GM23338 (cell line): ENCODE measurements around the gene TRMT2A. TPM values are rescaled to one million over a fixed set of nuclear protein-coding genes. Genes with fewer than 3 reads are reported as not detected.
A peak's percentile ranks its signal among the peaks of the same experiment; 100 is the strongest.

Experiments used
- ATAC-seq: fragments of 200-7000 bp; cut with Tn5 transposase; 3 replicates; pipeline ENCODE4 v1.9.1; 2020
- DNase-seq: peaks from one replicate; pipeline ENCODE4 v3.0.0-alpha.2; 2015; ENCODE audit warnings: low spot score
- H2AFZ ChIP-seq: fragments of 200-600 bp; sonication (generic); 2 replicates; pipeline ENCODE4 v1.8.0; 2016; ENCODE audit warnings: antibody characterized with exemption, mild to moderate bottlenecking, moderate library complexity
- H3F3A ChIP-seq: fragments of 200-600 bp; sonication (generic); replicated peaks from 2 replicates; pipeline ENCODE4 v1.8.0; 2017; ENCODE audit warnings: antibody characterized with exemption, mixed run types, low read depth
- H3K27ac ChIP-seq: fragments of 200-600 bp; sonication (generic); 2 replicates; pipeline ENCODE4 v1.6.1; 2016; ENCODE audit warnings: low read depth
- H3K27me3 ChIP-seq: fragments of 200-600 bp; sonication (generic); 2 replicates; pipeline ENCODE4 v1.8.0; 2016; ENCODE audit warnings: mild to moderate bottlenecking, mixed run types, moderate library complexity; ENCODE audit not compliant: insufficient read depth
- H3K36me3 ChIP-seq: fragments of 200-600 bp; sonication (generic); 2 replicates; pipeline ENCODE4 v1.8.0; 2016; ENCODE audit warnings: mild to moderate bottlenecking; ENCODE audit not compliant: insufficient read depth
- H3K4me1 ChIP-seq: fragments of 200-600 bp; sonication (generic); 2 replicates; pipeline ENCODE4 v1.8.0; 2016; ENCODE audit warnings: mild to moderate bottlenecking, moderate library complexity; ENCODE audit not compliant: insufficient read depth
- H3K4me2 ChIP-seq: fragments of 200-600 bp; sonication (generic); 2 replicates; pipeline ENCODE4 v1.7.1; 2017; ENCODE audit warnings: mixed run types
- H3K4me3 ChIP-seq: fragments of 200-600 bp; sonication (generic); 2 replicates; pipeline ENCODE4 v1.6.1; 2016; ENCODE audit warnings: mixed run types
- H3K79me2 ChIP-seq: fragments of 200-600 bp; sonication (generic); replicated peaks from 2 replicates; pipeline ENCODE4 v1.8.0; 2017; ENCODE audit warnings: mild to moderate bottlenecking; ENCODE audit not compliant: insufficient read depth
- H3K9me2 ChIP-seq: fragments of 200-600 bp; sonication (generic); 2 replicates; pipeline ENCODE4 v1.8.0; 2017; ENCODE audit not compliant: insufficient read depth
- H4K20me1 ChIP-seq: fragments of 200-600 bp; sonication (generic); replicated peaks from 2 replicates; pipeline ENCODE4 v1.8.0; 2017; ENCODE audit warnings: mild to moderate bottlenecking; ENCODE audit not compliant: insufficient read depth
- H3K27ac Mint-ChIP-seq: 2 replicates; pipeline ENCODE4 v1.8.0; 2020; ENCODE audit warnings: inconsistent platforms, mild to moderate bottlenecking, moderate library complexity, mixed read lengths
- H3K27me3 Mint-ChIP-seq: 3 replicates; pipeline ENCODE4 v1.8.0; 2022; ENCODE audit warnings: low read depth, mild to moderate bottlenecking, moderate library complexity, mixed read lengths, inconsistent platforms; ENCODE audit not compliant: insufficient read depth, poor library complexity
- H3K36me3 Mint-ChIP-seq: 3 replicates; pipeline ENCODE4 v1.8.0; 2021; ENCODE audit warnings: low read depth, mild to moderate bottlenecking, inconsistent platforms, moderate library complexity, mixed read lengths
- H3K4me1 Mint-ChIP-seq: 3 replicates; pipeline ENCODE4 v1.8.0; 2020; ENCODE audit warnings: mild to moderate bottlenecking, inconsistent platforms, mixed read lengths
- H3K4me3 Mint-ChIP-seq: 3 replicates; pipeline ENCODE4 v1.8.0; 2021; ENCODE audit warnings: moderate library complexity, mild to moderate bottlenecking, inconsistent platforms, mixed read lengths
- H3K9me3 Mint-ChIP-seq: 3 replicates; pipeline ENCODE4 v1.8.0; 2020; ENCODE audit warnings: moderate library complexity, mild to moderate bottlenecking, inconsistent platforms, mixed read lengths
- EZH2 ChIP-seq: fragments of 200-600 bp; sonication (generic); IDR thresholded peaks from one replicate; pipeline ENCODE4 v1.8.0; 2017; ENCODE audit warnings: antibody characterized with exemption, mild to moderate bottlenecking, low read depth; ENCODE audit not compliant: unreplicated experiment
- JUNB ChIP-seq: IDR thresholded peaks from one replicate; pipeline ENCODE4 v1.6.1; 2016; ENCODE audit warnings: antibody characterized with exemption; ENCODE audit not compliant: unreplicated experiment
- STAT1 ChIP-seq: IDR thresholded peaks from one replicate; pipeline ENCODE4 v1.6.1; 2016; ENCODE audit warnings: antibody characterized with exemption; ENCODE audit not compliant: unreplicated experiment
- ZNF114 ChIP-seq: fragments of 250-450 bp; sonication (Bioruptor Pico); IDR thresholded peaks from 2 replicates; pipeline ENCODE4 v1.5.0; 2020; ENCODE audit warnings: mild to moderate bottlenecking, moderate library complexity
- polyA plus RNA-seq: library from polyadenylated mRNA; unstranded; fragments of >200 nt; fragmentation: Nextera tagmentation; extraction: Ambion mirVana; gene quantifications from 2 replicates; pipeline ENCODE4 v1.2.1, GENCODE V29; 2016
- total RNA-seq: library from RNA; depleted of rRNA; stranded (reverse); fragments of >200 nt; shearing (Covaris generic); gene quantifications from 2 replicates; pipeline ENCODE4 v1.2.3, GENCODE V29; 2014
- TF ChIP-seq, protein P1 (sequence below): fragments of 250-450 bp; sonication (Bioruptor Pico); IDR thresholded peaks from 2 replicates; pipeline ENCODE4 v1.5.0; 2020; ENCODE audit warnings: mild to moderate bottlenecking, moderate library complexity
- TF ChIP-seq, protein P2 (sequence below), 2 experiments: fragments of 200-600 bp in 1 of 2; sonication (generic) in 1 of 2; conservative IDR thresholded peaks; 2 replicates each; pipeline versions ENCODE4 v1.5.1 to v1.6.1; 2016 to 2017; ENCODE audit warnings: antibody characterized with exemption in 2 of 2, low read depth in 2 of 2, mild to moderate bottlenecking in 2 of 2, moderate library complexity in 1 of 2

TRMT2A gene
- total and polyA plus RNA-seq, 2 experiments from 2014 or later = 41.3 to 61.3 TPM

DNA sequence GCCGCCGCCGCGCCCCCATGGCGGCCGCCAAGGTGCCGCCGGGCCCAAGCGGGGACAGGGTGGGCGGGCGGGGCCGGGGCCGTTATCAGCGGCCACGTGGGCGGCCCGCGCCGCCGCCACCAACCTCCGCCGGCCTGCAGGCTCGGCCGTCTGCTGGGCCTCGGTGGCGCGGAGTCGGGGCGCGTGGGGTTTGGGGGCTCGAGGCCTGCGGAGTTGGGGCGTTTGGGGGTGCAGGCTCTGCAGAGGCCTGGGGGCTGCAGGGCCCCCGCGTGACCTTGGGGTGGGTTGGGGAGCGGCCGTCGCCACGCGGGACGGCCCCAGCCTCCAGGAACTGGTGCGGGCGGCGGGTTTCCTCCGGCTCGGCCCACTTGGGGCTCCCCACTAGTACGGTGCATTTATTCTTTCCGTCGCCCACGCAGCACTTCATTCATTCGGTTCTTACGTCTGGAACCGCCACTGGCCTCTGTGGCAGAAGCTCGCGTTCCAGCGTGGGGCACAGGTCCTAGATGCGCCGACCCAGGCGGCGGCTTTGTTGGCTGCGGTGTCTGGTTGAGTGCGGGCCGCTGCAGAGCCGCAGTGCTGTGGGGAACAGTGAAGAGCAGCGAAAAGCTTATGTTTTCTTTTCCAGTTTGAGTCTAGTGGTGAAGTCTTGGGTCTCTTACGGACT, 740 bp upstream of the TRMT2A start (continued):
- TF ChIP-seq, protein P1, sequence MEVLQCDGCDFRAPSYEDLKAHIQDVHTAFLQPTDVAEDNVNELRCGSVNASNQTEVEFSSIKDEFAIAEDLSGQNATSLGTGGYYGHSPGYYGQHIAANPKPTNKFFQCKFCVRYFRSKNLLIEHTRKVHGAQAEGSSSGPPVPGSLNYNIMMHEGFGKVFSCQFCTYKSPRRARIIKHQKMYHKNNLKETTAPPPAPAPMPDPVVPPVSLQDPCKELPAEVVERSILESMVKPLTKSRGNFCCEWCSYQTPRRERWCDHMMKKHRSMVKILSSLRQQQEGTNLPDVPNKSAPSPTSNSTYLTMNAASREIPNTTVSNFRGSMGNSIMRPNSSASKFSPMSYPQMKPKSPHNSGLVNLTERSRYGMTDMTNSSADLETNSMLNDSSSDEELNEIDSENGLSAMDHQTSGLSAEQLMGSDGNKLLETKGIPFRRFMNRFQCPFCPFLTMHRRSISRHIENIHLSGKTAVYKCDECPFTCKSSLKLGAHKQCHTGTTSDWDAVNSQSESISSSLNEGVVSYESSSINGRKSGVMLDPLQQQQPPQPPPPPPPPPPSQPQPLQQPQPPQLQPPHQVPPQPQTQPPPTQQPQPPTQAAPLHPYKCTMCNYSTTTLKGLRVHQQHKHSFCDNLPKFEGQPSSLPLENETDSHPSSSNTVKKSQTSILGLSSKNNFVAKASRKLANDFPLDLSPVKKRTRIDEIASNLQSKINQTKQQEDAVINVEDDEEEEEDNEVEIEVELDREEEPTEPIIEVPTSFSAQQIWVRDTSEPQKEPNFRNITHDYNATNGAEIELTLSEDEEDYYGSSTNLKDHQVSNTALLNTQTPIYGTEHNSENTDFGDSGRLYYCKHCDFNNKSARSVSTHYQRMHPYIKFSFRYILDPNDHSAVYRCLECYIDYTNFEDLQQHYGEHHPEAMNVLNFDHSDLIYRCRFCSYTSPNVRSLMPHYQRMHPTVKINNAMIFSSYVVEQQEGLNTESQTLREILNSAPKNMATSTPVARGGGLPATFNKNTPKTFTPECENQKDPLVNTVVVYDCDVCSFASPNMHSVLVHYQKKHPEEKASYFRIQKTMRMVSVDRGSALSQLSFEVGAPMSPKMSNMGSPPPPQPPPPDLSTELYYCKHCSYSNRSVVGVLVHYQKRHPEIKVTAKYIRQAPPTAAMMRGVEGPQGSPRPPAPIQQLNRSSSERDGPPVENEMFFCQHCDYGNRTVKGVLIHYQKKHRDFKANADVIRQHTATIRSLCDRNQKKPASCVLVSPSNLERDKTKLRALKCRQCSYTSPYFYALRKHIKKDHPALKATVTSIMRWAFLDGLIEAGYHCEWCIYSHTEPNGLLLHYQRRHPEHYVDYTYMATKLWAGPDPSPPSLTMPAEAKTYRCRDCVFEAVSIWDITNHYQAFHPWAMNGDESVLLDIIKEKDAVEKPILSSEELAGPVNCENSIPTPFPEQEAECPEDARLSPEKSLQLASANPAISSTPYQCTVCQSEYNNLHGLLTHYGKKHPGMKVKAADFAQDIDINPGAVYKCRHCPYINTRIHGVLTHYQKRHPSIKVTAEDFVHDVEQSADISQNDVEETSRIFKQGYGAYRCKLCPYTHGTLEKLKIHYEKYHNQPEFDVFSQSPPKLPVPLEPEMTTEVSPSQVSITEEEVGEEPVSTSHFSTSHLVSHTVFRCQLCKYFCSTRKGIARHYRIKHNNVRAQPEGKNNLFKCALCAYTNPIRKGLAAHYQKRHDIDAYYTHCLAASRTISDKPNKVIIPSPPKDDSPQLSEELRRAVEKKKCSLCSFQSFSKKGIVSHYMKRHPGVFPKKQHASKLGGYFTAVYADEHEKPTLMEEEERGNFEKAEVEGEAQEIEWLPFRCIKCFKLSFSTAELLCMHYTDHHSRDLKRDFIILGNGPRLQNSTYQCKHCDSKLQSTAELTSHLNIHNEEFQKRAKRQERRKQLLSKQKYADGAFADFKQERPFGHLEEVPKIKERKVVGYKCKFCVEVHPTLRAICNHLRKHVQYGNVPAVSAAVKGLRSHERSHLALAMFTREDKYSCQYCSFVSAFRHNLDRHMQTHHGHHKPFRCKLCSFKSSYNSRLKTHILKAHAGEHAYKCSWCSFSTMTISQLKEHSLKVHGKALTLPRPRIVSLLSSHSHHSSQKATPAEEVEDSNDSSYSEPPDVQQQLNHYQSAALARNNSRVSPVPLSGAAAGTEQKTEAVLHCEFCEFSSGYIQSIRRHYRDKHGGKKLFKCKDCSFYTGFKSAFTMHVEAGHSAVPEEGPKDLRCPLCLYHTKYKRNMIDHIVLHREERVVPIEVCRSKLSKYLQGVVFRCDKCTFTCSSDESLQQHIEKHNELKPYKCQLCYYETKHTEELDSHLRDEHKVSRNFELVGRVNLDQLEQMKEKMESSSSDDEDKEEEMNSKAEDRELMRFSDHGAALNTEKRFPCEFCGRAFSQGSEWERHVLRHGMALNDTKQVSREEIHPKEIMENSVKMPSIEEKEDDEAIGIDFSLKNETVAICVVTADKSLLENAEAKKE (CRISPR knock-in tag) = no peak

DNA sequence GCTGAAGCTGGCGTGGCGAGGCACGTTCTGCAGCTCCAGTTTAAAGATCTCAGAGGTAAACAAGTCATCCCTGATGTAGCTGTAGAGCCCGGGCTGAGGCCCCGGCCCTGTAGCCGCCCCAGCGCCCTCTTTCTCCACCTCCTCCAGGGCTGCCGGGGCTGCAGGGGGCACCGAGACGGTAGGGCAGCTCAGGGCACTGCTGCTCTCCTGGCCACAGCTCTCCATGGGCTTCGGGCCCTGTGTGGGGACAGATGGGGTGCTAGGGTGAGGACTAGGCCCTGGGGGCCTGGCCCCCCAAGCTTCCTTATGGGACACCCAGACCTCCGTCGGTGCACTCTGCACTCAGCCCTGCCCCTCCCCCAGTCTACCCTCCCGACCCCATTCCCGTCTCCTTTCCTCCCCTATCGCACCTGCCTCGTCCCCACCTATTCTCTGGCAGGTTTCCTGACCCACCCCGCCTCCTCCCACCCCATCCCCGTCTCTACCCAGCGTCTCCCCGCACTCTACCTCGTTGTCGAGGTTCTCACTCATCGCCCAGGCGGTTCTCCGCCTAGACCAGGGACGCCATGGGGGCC, 563 bp downstream of the TRMT2A start:
- peak; percentile 13 for ATAC-seq
- Mint-ChIP-seq H3K9me3 (no peaks in the 10 kb centered on the region), H3K27ac (peak overlapping the region; percentile 93), H3K36me3 (peaks cover 57% of the 10 kb centered on the region), H3K27me3 (peaks cover 36% of the 10 kb centered on the region), H3K4me1 (peaks cover 15% of the 10 kb centered on the region), H3K4me3 (peak overlapping the region; percentile 90)
- Histone ChIP-seq H3K79me2 (peaks cover 54% of the 10 kb centered on the region), H3K4me3 (peak overlapping the region; percentile 98), H3K27me3 (no peaks in the 10 kb centered on the region), H3F3A (peaks cover 9% of the 10 kb centered on the region; the same call in 1 of the 2 replicates), H3K27ac (peak overlapping the region; percentile 74; the same call in 1 of the 2 replicates), H3K9me2 (no peaks in the 10 kb centered on the region), H3K4me1 (peaks cover 16% of the 10 kb centered on the region), H4K20me1 (peaks cover 20% of the 10 kb centered on the region), H2AFZ (no peak overlapping the region), H3K4me2 (peak overlapping the region; percentile 93), H3K36me3 (peaks cover 28% of the 10 kb centered on the region)
- DNase-seq = peak; percentile 20
- TF ChIP-seq, protein P2, sequence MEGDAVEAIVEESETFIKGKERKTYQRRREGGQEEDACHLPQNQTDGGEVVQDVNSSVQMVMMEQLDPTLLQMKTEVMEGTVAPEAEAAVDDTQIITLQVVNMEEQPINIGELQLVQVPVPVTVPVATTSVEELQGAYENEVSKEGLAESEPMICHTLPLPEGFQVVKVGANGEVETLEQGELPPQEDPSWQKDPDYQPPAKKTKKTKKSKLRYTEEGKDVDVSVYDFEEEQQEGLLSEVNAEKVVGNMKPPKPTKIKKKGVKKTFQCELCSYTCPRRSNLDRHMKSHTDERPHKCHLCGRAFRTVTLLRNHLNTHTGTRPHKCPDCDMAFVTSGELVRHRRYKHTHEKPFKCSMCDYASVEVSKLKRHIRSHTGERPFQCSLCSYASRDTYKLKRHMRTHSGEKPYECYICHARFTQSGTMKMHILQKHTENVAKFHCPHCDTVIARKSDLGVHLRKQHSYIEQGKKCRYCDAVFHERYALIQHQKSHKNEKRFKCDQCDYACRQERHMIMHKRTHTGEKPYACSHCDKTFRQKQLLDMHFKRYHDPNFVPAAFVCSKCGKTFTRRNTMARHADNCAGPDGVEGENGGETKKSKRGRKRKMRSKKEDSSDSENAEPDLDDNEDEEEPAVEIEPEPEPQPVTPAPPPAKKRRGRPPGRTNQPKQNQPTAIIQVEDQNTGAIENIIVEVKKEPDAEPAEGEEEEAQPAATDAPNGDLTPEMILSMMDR (conservative IDR thresholded peaks at IDR 0.05; ENCODE audit: low read depth in 2 of 2) = no peak
- TF ChIP-seq ZNF114 (CRISPR knock-in tag) (no peak), STAT1 (no peak), EZH2 (no peak), JUNB (no peak)
- TF ChIP-seq, protein P1 (CRISPR knock-in tag) = no peak
